GM19043 (cell line): ENCODE measurements around the gene KDM2B.
A peak's percentile ranks its signal among the peaks of the same experiment; 100 is the strongest.

Experiments
- ATAC-seq: cut with Tn5 transposase; IDR thresholded peaks from one replicate; pipeline ENCODE4 v1.9.1; 2021; ENCODE audit warnings: low read depth; ENCODE audit not compliant: unreplicated experiment

KDM2B gene

DNA sequence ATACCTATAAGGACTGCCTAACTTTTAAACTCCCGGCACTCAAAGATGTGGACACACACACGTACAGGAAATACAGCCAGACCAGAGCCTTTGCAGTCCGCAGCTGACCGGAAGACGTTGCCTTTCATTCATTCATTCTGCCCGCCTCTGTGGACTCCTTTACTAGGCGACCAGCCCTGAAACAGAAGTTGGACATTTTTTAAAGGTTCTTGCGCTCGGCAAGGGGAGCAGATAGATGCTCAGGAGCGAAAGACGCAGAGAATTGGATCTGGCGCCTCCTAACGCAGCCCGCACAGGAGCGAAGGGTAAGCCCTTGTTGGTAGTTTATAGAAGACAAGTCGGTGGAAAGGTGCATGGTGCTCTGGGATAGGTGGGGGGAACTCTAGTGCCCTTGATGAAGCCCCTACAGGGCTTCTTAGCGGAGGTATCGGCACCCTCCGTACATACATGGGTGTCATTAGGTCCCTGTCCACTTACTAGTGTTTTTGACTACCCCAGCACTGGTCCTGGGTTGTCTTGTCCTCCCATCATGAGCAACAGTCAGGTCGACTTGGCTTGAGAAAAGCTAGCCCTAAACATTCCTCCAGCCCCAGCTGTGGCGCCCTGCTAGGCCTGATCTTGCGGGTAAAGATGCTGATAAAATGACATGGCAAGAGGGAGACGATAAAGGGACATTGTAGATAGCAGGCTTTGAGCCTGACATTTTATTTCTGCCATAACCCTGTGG, at the start of gene KDM2B:
KDM2B (minus strand) TSS at position 65 of the 727 bp plus-strand sequence. CDS start 112 bp downstream, outside the sequence.
- no peak for ATAC-seq

- no peak for ATAC-seq
These were observed 47.7 kb upstream of the KDM2B start for GRCh38 chr12:121628536-121628935.

- ATAC-seq, result no peak
These were observed 47.2 kb upstream of the KDM2B start for GRCh38 chr12:121628037-121628436.

DNA sequence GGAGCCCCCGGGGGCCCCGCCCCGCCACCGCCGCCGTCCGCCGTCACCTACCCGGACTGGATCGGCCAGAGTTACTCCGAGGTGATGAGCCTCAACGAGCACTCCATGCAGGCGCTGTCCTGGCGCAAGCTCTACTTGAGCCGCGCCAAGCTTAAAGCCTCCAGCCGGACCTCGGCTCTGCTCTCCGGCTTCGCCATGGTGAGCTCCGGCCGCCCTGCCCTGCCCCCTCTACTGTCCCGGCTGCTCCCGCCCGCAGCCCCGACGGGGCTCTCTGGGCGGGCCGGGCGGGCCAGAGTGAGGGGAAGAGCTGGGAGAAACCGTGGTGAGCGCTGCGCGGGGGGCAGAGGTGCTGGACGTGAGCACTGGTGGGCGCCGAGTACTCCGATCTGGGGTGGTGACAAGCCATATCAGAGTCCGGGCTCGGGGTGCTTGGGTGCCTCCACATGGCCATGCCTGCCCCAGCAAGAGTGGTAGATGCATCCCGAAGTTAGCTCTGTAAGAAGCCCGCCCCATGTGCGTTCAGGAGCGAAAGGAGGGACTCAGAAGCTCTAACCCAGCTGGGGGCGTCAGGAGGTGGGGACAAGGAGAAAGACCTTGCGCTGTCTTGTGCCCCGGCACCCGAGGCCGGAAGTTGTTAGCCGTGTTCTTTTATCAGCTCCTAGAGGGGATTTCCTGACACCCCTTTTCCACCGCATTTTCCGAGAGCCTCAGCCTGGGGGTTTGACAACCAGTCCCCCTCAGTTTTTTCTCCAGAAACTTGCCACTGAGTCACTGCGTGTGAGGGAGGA, 46.2 kb upstream of the KDM2B start:
- ATAC-seq, result peak; percentile 20

DNA sequence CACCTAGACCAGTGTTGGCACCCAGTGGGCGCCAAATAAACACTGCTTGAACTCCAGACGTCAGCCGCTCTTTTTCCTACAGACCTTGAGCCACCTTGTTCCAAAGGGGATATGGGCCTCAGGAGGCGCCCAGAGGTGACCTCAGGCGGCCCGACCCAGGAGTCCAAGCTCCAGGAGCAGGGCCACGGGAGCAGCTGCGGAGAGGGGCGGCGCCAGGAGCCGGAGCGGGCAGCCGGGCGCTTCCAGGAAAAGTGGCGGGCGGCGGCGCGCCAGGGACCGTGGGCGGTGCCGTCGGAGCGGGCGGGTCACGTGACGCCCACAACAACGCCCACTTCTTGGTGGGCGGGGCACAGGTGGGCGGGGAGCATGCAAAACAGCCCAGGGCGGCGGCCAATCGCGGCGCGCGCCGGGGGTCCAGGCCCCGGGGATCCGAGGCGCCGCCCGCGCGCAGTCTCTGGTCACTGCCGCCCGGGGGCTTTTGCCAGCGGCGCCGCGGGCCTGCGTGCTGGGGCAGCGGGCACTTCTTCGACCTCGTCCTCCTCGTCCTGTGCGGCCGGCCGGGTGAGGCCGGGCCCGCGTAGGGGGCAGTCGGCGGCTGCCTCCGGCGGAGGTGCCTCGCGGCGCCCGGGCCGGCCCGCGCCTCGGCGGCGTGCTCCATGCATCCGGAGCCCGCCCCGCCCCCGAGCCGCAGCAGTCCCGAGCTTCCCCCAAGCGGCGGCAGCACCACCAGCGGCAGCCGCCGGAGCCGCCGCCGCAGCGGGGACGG, 45.4 kb upstream of the KDM2B start, which contains the start of gene ORAI1:
ORAI1 (plus strand) TSS at position 444 of the 766 bp plus-strand sequence.
- peak; percentile 59 for ATAC-seq

GRCh38 chr12:121620333-121620891, 39.6 kb upstream of the KDM2B start:
- ATAC-seq, result no peak

DNA sequence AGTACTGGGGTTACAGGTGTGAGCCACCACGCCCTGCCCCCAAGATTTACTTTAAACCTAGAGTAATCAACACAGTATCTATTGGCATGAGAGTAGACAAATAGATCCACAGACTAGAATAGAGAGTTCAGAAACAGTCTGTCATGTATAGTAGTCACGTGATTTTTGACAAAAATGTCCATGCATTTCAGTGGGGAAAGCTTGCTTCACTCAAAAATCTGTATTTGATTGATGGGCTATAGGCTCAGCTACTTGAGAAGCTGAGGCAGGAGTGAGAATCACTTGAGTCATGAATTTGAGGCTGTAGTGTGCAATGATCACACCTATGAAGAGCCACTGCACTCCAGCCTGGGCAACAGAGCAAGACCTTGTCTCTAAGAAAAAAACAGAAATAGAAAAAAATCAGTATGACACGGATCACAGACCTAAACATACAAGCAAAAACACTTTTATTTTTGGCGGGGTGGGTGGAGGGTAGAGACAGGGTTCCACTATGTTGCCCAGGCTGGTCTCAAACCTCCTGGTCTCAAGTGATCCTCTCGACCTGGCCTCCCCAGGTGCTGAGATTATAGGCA, 37.9 kb upstream of the KDM2B start:
- no peak for ATAC-seq

GRCh38 chr12:121614872-121615467, 34.1 kb upstream of the KDM2B start:
- ATAC-seq, result no peak

GRCh38 chr12:121613462-121613861, 32.6 kb upstream of the KDM2B start:
- no peak for ATAC-seq

GRCh38 chr12:121611306-121611705, 30.5 kb upstream of the KDM2B start:
- no peak for ATAC-seq

- no peak for ATAC-seq
These were observed 29.7 kb upstream of the KDM2B start for GRCh38 chr12:121610239-121611149.

DNA sequence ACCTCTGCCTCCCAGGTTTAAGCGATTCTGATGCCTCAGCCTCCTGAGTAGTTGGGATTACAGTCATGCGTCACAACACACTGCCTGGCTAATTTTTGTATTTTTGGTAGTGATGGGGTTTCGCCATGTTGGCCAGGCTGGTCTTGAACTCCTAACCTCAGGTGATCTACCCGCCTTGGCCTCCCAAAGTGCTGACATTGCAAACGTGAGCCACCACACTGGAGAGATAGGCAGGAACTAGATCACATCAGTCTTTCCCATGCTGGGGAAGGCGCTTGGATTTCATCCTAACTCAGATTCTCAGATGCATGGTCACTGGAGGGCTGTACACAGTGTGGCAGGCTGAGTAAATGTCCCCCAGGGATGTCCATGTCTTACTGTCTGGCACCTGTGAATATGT, 27.5 kb upstream of the KDM2B start:
- no peak for ATAC-seq

- ATAC-seq, result no peak
These were observed 22.8 kb upstream of the KDM2B start for GRCh38 chr12:121603581-121603980.

DNA sequence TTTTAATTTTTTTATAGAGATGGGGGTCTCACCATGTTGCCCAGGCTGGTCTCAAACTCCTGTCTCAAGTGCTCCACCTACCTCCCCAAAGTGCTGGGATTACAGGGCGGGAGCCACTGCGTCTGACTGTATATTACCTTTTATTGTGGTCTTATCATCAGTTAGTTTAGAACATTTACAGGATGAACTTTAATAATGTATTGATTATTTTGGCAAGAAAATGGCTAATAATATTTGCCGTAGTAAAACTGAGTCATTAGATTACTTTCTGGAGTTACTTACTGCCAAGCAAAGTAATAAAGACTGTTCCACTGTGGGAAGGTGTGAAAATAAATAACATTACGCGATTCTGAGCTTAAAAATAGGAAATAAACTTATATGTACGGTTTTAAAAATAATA, 21.9 kb upstream of the KDM2B start:
- ATAC-seq, result no peak

GRCh38 chr12:121600702-121601336, 20.0 kb upstream of the KDM2B start:
- ATAC-seq, result no peak

DNA sequence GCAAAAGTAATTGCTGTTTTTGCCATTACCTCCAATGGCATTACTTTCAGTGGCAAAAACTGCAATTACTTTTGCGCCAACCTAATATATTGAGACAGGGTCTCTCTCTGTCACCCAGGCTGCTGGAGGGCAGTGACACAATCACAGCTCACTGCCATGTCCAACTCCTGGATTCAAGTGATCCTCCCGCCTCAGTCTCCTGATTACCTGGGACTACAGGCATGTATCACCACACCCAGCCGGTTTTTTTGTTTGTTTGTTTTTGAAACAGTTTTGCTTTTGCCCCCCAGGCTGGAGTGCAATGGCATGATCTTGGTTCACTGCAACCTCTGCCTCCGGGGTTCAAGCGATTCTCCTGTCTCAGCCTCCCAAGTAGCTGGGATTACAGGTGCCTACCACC, 15.7 kb upstream of the KDM2B start:
- no peak for ATAC-seq

- ATAC-seq, result no peak
These were observed 14.7 kb upstream of the KDM2B start for GRCh38 chr12:121595520-121595919.

DNA sequence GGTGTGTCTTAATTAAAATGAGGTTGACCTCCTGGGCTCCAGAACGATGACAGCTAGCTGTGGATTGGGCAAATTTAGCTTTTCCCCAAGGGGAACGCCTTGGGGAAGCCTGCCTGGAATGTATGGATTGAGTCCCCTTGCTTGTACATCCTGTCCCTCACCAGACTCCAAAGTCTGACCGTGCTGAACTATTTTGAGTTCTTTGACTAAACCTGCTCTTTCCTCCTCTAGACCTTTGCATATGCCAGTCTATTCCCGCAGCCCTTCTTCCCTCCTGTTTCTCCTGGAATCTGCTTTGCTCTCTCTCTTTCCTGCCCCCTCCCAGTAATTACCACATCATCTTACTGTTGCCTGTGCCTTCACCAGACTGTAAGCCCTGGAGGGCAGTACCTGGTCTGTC, 11.5 kb upstream of the KDM2B start:
- no peak for ATAC-seq
